ENCODE measurements around the gene NQO1.

Gene NQO1

DNA sequence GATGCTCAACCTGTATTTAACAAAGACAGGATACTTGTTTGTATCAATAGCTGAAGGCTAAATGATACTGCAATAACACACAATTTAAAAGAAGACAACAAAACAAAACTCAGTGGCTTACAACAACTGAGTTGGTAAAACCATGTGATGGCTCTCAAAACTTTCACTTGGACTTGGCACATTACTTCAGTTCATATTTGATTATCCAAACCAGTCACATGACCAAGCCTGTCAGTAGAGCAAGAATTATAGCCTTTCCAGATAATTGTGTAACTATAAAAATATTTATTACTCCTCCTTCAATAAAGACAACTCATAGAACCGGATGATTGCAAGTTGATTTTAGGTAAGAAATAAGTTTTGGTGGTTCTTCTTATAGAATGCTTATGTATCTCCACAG, 56.8 kb downstream of the NQO1 start:
- TF ChIP-seq, protein P1, sequence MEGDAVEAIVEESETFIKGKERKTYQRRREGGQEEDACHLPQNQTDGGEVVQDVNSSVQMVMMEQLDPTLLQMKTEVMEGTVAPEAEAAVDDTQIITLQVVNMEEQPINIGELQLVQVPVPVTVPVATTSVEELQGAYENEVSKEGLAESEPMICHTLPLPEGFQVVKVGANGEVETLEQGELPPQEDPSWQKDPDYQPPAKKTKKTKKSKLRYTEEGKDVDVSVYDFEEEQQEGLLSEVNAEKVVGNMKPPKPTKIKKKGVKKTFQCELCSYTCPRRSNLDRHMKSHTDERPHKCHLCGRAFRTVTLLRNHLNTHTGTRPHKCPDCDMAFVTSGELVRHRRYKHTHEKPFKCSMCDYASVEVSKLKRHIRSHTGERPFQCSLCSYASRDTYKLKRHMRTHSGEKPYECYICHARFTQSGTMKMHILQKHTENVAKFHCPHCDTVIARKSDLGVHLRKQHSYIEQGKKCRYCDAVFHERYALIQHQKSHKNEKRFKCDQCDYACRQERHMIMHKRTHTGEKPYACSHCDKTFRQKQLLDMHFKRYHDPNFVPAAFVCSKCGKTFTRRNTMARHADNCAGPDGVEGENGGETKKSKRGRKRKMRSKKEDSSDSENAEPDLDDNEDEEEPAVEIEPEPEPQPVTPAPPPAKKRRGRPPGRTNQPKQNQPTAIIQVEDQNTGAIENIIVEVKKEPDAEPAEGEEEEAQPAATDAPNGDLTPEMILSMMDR (IDR thresholded peaks at IDR 0.05; ENCODE audit: borderline replicate concordance, insufficient read depth, low read depth, low read length) = no peak

DNA sequence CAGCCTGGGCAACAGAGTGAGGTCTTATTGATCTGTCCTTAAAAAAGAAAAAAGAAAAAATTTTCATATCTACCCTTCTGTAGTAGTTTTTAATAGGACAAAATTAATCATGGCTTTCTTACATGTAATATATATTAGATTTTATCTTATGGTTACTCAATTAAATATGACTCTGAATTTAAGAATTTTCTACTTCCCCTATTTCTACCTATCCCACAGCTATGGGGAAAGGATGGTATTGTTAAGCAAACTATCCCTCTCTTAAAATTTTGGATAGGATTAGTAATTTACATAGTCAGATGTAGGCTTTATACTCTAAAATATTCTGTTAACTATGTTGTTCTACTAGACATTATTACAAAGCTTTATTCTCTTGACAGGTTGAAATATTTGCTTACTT, 62.5 kb downstream of the NQO1 start:
- TF ChIP-seq, protein P1 (IDR thresholded peaks at IDR 0.05; ENCODE audit: borderline replicate concordance, insufficient read depth, low read depth, low read length) = no peak
- H3K4me3 ChIP-seq (ENCODE audit: low read depth, low read length) = no peak overlapping the region

More for the DNA sequence above, 56.8 kb downstream of the NQO1 start:
- H3K4me3 ChIP-seq (ENCODE audit: low read depth, low read length) = no peak overlapping the region

DNA sequence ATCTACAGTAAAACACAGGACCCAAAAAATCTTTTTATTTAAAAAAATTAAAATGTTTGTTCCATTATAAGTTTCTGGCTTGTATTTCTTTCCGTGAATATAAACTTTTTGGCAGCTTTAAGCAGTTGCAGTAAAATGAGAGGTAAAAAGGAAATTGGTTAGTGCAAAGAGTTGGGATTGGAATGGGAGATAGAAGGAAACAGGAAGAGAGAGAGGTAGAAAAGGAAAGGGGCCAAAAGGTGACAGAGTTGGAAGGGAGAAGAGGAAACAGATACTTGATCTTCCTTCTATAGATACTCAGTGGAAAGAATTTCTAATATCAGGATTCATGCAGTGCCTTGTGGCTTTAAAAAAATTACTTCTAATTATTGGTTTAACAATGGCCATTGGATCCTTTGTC, 63.5 kb downstream of the NQO1 start:
- H3K4me3 ChIP-seq (ENCODE audit: low read depth, low read length) = no peak overlapping the region
- TF ChIP-seq, protein P1 (IDR thresholded peaks at IDR 0.05; ENCODE audit: borderline replicate concordance, insufficient read depth, low read depth, low read length) = no peak

DNA sequence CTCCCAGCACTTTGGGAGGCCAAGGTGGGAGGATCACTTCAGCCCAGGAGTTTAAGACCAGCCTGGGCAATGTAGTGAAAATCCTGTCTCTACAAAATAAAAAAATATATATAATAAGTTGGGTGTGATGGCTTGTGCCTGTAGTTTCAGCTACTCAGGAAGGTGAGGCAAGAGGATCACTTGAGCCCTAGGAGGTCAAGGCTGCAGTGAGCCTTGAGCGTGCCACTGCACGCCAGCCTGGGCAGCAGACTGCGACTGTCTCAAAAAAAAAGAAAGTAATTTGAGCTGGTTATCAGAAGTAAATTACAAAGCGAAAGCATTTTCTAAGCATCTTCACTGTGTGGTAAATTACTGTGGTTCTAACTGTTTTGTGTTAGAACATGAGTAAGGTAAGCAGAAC, 66.2 kb downstream of the NQO1 start:
- no peak overlapping the region for H3K4me3 ChIP-seq (ENCODE audit: low read depth, low read length)
- TF ChIP-seq, protein P1 (IDR thresholded peaks at IDR 0.05; ENCODE audit: borderline replicate concordance, insufficient read depth, low read depth, low read length) = no peak
